Karpas-422 (cell line): ENCODE measurements around the gene ZNF430. TPM values are rescaled to one million over a fixed set of nuclear protein-coding genes. Genes with fewer than 3 reads are reported as not detected.
A peak's percentile ranks its signal among the peaks of the same experiment; 100 is the strongest.
"Not testable (repeated sequence)": the region's sequence is repeated elsewhere in the genome, so short reads cannot be mapped to it uniquely, and the experiment has no call there.

Experiments
- DNase-seq: peaks from one replicate; pipeline ENCODE4 v3.0.0-alpha.2; 2015
- H2AFZ ChIP-seq: fragments of 200-600 bp; sonication (generic); 2 replicates; pipeline ENCODE4 v1.6.1; 2014; ENCODE audit warnings: antibody characterized with exemption, low read length, mixed read lengths
- H3K27ac ChIP-seq: fragments of 200-600 bp; sonication (generic); 2 replicates; pipeline ENCODE4 v1.5.1; 2014; ENCODE audit warnings: mild to moderate bottlenecking, low read length, moderate library complexity
- H3K27me3 ChIP-seq: fragments of 200-600 bp; sonication (generic); 2 replicates; pipeline ENCODE4 v1.6.1; 2014; ENCODE audit warnings: low read length, mixed read lengths
- H3K36me3 ChIP-seq: fragments of 200-600 bp; sonication (generic); 2 replicates; pipeline ENCODE4 v1.6.1; 2014; ENCODE audit warnings: low read length, mixed read lengths; ENCODE audit not compliant: insufficient read depth
- H3K4me1 ChIP-seq: fragments of 200-600 bp; sonication (generic); 2 replicates; pipeline ENCODE4 v1.6.1; 2014; ENCODE audit warnings: mild to moderate bottlenecking, low read length, mixed read lengths
- H3K4me2 ChIP-seq: fragments of 200-600 bp; sonication (generic); 2 replicates; pipeline ENCODE4 v1.6.1; 2014; ENCODE audit warnings: low read length, low read depth, mild to moderate bottlenecking; ENCODE audit not compliant: poor library complexity, severe bottlenecking
- H3K4me3 ChIP-seq: fragments of 200-600 bp; sonication (generic); 2 replicates; pipeline ENCODE4 v1.5.1; 2014; ENCODE audit warnings: mild to moderate bottlenecking, antibody characterized with exemption, low read length, mixed read lengths
- H3K79me2 ChIP-seq: fragments of 200-600 bp; sonication (generic); 2 replicates; pipeline ENCODE4 v1.6.1; 2014; ENCODE audit warnings: mild to moderate bottlenecking, low read length, mixed read lengths
- H3K9ac ChIP-seq: fragments of 200-600 bp; sonication (generic); 2 replicates; pipeline ENCODE4 v1.6.0; 2014; ENCODE audit warnings: low read length
- H3K9me2 ChIP-seq: fragments of 200-600 bp; sonication (generic), shearing (Covaris generic); replicated peaks from 2 replicates; pipeline ENCODE4 v1.6.0; 2014; ENCODE audit warnings: mild to moderate bottlenecking, low read length, moderate library complexity; ENCODE audit not compliant: insufficient read depth
- H3K9me3 ChIP-seq: fragments of 300-700, 200-600 bp; sonication (generic); 2 replicates; pipeline ENCODE4 v1.6.1; 2014; ENCODE audit warnings: low read length, mixed read lengths
- H4K20me1 ChIP-seq: fragments of 200-600 bp; sonication (generic); 2 replicates; pipeline ENCODE4 v1.6.1; 2014; ENCODE audit warnings: mild to moderate bottlenecking, antibody characterized with exemption, low read length, low read depth; ENCODE audit not compliant: insufficient read depth
- total RNA-seq: library from RNA; depleted of rRNA; stranded (reverse); fragments of >200 nt; shearing (Covaris generic); gene quantifications from 2 replicates; pipeline ENCODE4 v1.2.3, GENCODE V29; 2014; ENCODE audit warnings: low replicate concordance; rRNA removed

The ZNF430 gene
- 22.7 and 34.8 TPM in 2 replicates for total RNA-seq

DNA sequence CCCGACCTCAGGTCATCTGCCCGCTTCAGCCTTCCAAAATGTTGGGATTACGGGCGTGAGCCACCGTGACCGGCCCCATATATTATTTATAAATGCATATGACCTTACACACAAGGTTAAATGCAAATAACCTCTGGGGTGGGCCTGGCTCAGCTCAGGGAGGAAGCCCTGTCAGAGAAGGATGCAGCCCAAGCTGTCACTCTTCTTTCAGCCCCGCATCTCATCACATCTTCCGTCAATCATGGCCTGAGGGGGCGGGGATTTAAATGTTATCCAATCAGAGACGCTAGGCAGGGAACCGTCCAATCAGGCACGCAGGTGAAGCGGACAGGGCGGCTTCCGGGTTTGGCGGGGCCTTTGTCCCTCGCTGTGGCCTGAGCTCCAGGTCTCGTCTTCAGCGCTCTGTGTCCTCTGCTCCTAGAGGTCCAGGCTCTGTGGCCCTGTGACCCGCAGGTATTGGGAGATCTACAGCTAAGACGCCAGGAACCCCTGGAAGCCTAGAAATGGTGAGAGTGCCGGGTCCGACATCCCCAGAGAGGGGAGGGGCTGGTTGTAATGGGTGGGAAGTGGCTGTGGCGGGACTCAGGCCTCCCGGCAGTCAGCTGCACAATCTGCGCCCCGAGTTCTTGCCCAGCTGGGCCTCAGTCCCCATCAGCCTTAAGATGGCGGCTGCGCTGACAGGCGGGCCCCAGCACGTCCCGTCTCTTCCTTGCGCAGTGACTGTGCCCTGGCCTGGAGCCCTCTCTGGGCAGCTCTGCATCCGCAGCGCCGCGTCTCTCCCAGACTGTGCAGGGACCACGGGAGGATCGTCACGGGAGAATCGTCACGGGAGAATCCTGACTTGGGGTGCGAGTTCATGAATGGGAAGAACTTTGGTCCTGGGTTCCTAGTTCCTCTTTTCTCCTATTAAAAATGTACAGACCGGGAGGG is at the start of gene ZNF430:
Gene ZNF430 (plus strand): TSS at position 360 of the 930 bp plus-strand sequence. CDS start 144 bp downstream, at position 504.
- Histone ChIP-seq H3K9me3 (no peaks in the 10 kb centered on the region), H4K20me1 (no peaks in the 10 kb centered on the region), H3K9me2 (no peaks in the 10 kb centered on the region), H3K36me3 (peaks cover 32% of the 10 kb centered on the region), H3K9ac (peak within 1 kb of the TSS; percentile 96), H3K4me2 (peak within 1 kb of the TSS; percentile 82), H3K4me1 (peaks cover 24% of the 10 kb centered on the region), H3K27me3 (no peaks in the 10 kb centered on the region), H3K4me3 (peak within 1 kb of the TSS; percentile 85), H3K79me2 (peaks cover 51% of the 10 kb centered on the region), H2AFZ (peak within 1 kb of the TSS; percentile 79; the same call in 1 of the 2 replicates), H3K27ac (peak within 1 kb of the TSS; percentile 74)
- DNase-seq = peak; percentile 99

DNA sequence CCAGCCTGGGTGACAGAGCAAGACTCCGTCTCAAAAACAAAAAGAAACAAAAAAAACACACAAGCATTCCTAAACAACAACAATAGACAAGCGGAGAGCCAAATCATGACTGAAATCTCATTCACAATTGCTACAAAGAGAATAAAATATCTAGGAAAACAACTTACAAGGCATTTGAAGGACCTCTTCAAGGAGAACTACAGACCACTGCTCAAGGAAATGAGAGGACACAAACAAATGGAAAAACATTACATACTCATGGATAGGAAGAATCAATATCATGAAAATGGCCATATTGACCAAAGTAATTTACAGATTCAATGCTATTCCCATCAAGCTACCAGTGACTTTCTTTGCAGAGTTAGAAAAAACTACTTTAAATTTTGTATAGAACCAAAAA is 27.7 kb upstream of the ZNF430 start:
- H3K4me2 ChIP-seq, H3K27me3 ChIP-seq, H3K79me2 ChIP-seq, H3K4me3 ChIP-seq, DNase-seq, H4K20me1 ChIP-seq, H3K36me3 ChIP-seq, H3K27ac ChIP-seq, H3K9me3 ChIP-seq, H3K9ac ChIP-seq, H3K4me1 ChIP-seq, H2AFZ ChIP-seq, H3K9me2 ChIP-seq: not testable (repeated sequence)

- H4K20me1 ChIP-seq = no peaks in the 10 kb centered on the region
- H3K9me2 ChIP-seq = no peaks in the 10 kb centered on the region
- no peaks in the 10 kb centered on the region for H3K9me3 ChIP-seq
- peaks cover 4% of the 10 kb centered on the region; the same call in 1 of the 2 replicates for H3K36me3 ChIP-seq
- H3K79me2 ChIP-seq = peaks cover 23% of the 10 kb centered on the region
- no peaks in the 10 kb centered on the region for H3K27me3 ChIP-seq
- DNase-seq = peak; percentile 99
- peaks cover 12% of the 10 kb centered on the region for H3K4me1 ChIP-seq
- H2AFZ ChIP-seq = peak overlapping the region; percentile 63; the same call in 1 of the 2 replicates
- H3K9ac ChIP-seq = peak overlapping the region; percentile 78
- H3K4me3 ChIP-seq = peak overlapping the region; percentile 79
- H3K4me2 ChIP-seq = peak overlapping the region; percentile 87
- peak overlapping the region; percentile 62 for H3K27ac ChIP-seq
Measured at GRCh38 chr19:20999731-21000352, 20.6 kb upstream of the ZNF430 start.

DNA sequence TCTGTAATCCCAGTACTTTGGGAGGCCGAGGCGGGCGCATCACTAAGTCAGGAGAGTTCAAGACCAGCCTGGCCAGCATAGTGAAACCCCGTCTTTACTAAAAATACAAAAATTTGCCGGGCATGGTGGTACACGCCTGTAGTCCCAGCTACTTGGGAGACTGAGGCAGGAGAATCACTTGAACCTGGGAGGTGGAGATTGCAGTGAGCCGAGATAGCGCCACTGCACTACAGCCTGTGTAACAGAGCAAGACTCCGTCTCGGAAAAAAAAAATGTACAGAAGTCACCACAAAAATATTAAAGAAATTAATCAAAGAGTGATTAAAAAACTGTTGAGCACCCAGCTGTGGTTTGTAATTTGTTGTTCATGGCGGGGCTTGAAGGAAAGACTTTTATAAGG is 781 bp downstream of the ZNF430 start:
- H3K27ac ChIP-seq = peak overlapping the region; percentile 74
- H3K9ac ChIP-seq = peak overlapping the region; percentile 96
- peak overlapping the region; percentile 85 for H3K4me3 ChIP-seq
- not testable (repeated sequence) for H3K9me3 ChIP-seq, H2AFZ ChIP-seq, H3K27me3 ChIP-seq, H3K9me2 ChIP-seq, DNase-seq, H4K20me1 ChIP-seq
- H3K36me3 ChIP-seq = peaks cover 37% of the 10 kb centered on the region
- H3K79me2 ChIP-seq = peaks cover 58% of the 10 kb centered on the region
- H3K4me2 ChIP-seq = peak overlapping the region; percentile 82
- peaks cover 22% of the 10 kb centered on the region for H3K4me1 ChIP-seq

DNA sequence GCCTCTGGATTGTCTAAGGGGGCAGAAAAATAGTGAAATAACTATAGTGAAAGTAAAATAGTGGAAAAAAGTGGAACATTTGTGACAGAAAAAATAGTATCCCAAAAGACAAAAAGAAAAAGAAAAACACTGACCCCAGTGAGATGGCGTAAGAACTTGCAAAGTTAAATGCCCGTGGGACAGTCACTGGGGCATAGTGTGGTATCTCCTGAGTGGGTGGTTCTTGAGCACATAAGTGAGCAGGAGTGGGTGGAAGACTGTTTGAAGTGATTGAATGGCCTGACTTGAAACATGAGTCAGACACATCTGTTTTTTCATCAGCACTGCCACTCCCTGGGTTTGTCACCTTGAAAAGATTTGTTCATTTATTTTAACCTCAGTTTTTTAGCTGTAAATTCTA is 2.5 kb downstream of the ZNF430 start:
- H3K4me2 ChIP-seq = peak overlapping the region; percentile 82
- peak overlapping the region; percentile 1; the same call in 1 of the 2 replicates for H3K27ac ChIP-seq
- no peaks in the 10 kb centered on the region for H3K9me2 ChIP-seq
- H2AFZ ChIP-seq = no peak overlapping the region
- H4K20me1 ChIP-seq = no peaks in the 10 kb centered on the region
- no peak for DNase-seq
- H3K36me3 ChIP-seq = peaks cover 52% of the 10 kb centered on the region
- peaks cover 19% of the 10 kb centered on the region for H3K4me1 ChIP-seq
- peak overlapping the region; percentile 96; the same call in 1 of the 2 replicates for H3K9ac ChIP-seq
- no peaks in the 10 kb centered on the region for H3K27me3 ChIP-seq
- no peaks in the 10 kb centered on the region for H3K9me3 ChIP-seq
- H3K4me3 ChIP-seq = peak overlapping the region; percentile 85
- H3K79me2 ChIP-seq = peaks cover 75% of the 10 kb centered on the region

DNA sequence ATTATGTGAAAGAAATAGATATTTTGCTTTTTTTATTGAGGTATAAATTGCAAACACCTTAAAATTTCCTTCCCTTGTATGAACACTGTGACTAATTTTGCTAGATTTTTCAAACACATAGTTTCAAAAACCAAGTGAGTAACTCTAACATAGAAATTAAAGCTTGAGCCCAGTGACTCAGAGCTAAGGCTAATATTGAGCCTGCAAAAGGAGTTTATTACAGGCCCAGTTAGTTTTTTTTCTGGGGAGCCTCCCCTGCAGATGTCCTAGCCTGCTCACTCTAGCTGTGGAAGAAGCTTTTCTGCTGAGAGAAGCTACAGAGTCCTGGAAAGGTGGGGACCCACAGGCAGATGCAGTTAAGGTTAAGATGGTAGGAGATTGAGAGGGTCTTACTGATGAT is 3.4 kb downstream of the ZNF430 start:
- Histone ChIP-seq H3K79me2 (peaks cover 84% of the 10 kb centered on the region), H3K4me3 (no peak overlapping the region), H3K36me3 (peaks cover 61% of the 10 kb centered on the region)

DNA sequence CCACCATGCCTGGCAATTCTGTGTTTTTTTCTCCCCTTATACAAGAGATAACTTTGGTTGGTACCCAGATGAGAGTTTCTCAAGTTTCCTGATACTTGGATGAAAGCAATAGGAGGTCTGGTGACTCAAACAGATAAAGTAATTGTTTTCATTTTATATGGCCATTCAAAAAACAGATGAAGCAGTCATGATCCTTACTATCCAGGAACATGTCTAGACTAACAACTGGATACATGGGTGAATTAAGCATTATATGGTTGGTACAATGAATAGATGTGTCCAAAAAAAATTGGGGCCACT is 8.5 kb downstream of the ZNF430 start:
- Histone ChIP-seq H3K27me3 (no peaks in the 10 kb centered on the region), H3K79me2 (peaks cover 99% of the 10 kb centered on the region), H3K4me2 (no peak overlapping the region), H4K20me1 (no peaks in the 10 kb centered on the region), H3K36me3 (peaks cover 85% of the 10 kb centered on the region), H3K4me1 (no peaks in the 10 kb centered on the region), H2AFZ (no peak overlapping the region), H3K9me2 (no peaks in the 10 kb centered on the region), H3K27ac (no peak overlapping the region), H3K9me3 (no peaks in the 10 kb centered on the region), H3K9ac (no peak overlapping the region), H3K4me3 (no peak overlapping the region)
- DNase-seq = no peak

More for the DNA sequence above, 3.4 kb downstream of the ZNF430 start:
- Histone ChIP-seq H3K4me1 (peaks cover 19% of the 10 kb centered on the region), H2AFZ (no peak overlapping the region), H3K9me3 (no peaks in the 10 kb centered on the region), H3K4me2 (no peak overlapping the region), H3K9me2 (no peaks in the 10 kb centered on the region), H3K9ac (no peak overlapping the region), H4K20me1 (no peaks in the 10 kb centered on the region), H3K27ac (no peak overlapping the region), H3K27me3 (no peaks in the 10 kb centered on the region)
- DNase-seq = no peak

- H3K9ac ChIP-seq = no peak overlapping the region
- no peak overlapping the region for H3K27ac ChIP-seq
- no peaks in the 10 kb centered on the region for H3K9me2 ChIP-seq
- H2AFZ ChIP-seq = no peak overlapping the region
- no peak overlapping the region for H3K4me2 ChIP-seq
- H3K79me2 ChIP-seq = peaks cover 83% of the 10 kb centered on the region
- peaks cover 10% of the 10 kb centered on the region for H3K9me3 ChIP-seq
- H3K27me3 ChIP-seq = no peaks in the 10 kb centered on the region
- H3K4me3 ChIP-seq = no peak overlapping the region
- no peaks in the 10 kb centered on the region for H3K4me1 ChIP-seq
- H3K36me3 ChIP-seq = peaks cover 78% of the 10 kb centered on the region
- no peaks in the 10 kb centered on the region for H4K20me1 ChIP-seq
- DNase-seq = no peak
Measured at GRCh38 chr19:21045028-21045427, 24.6 kb downstream of the ZNF430 start.
